PC-3 (cell line): ENCODE results near the gene CTXN1. TPM values are rescaled to one million over a fixed set of nuclear protein-coding genes. Genes with fewer than 3 reads are reported as not detected.
A peak's percentile ranks its signal among the peaks of the same experiment; 100 is the strongest.

Source experiments
- ATAC-seq: fragments of 200-7000 bp; cut with Tn5 transposase; 2 replicates; pipeline ENCODE4 v1.9.1; 2020; ENCODE audit warnings: mild to moderate bottlenecking, moderate library complexity
- BruUV-seq: library from RNA; stranded (reverse); fragments of 400-500 nt; replicated peaks from 2 replicates; lab custom pipeline; 2021; lab: Mats Ljungman, UMichigan
- CTCF ChIA-PET: fragments of 300-600 bp; sonication (Branson Sonifier 250); formaldehyde crosslinking; loops from one replicate; lab custom pipeline; 2022; ENCODE audit warnings: antibody characterized with exemption; lab: Charles Lee
- POLR2A ChIA-PET: fragments of 300-600 bp; sonication (Branson Sonifier 250); formaldehyde crosslinking; loops from one replicate; lab custom pipeline; 2022; ENCODE audit warnings: antibody characterized with exemption; ENCODE audit not compliant: unreplicated experiment; lab: Charles Lee
- DNase-seq: peaks from one replicate; pipeline ENCODE4 v3.0.0-alpha.2; 2015
- H2AFZ ChIP-seq: fragments of 300-600 bp; sonication (generic); 2 replicates; pipeline ENCODE4 v1.6.0; 2016; ENCODE audit warnings: antibody characterized with exemption, low read length
- H3F3A ChIP-seq: fragments of 300-600 bp; sonication (generic); one replicate; pipeline ENCODE4 v1.6.0; 2017; ENCODE audit warnings: antibody characterized with exemption, low read length, control low read depth, mild to moderate bottlenecking; ENCODE audit not compliant: unreplicated experiment
- H3K27ac ChIP-seq: fragments of 300-600 bp; sonication (generic); 2 replicates; pipeline ENCODE4 v1.5.1; 2016; ENCODE audit warnings: mild to moderate bottlenecking, low read length
- H3K27me3 ChIP-seq: fragments of 300-600 bp; sonication (generic); 2 replicates; pipeline ENCODE4 v1.6.1; 2016; ENCODE audit warnings: low read length, mixed read lengths
- H3K36me3 ChIP-seq: fragments of 300-600 bp; sonication (generic); 2 replicates; pipeline ENCODE4 v1.6.1; 2016; ENCODE audit warnings: low read depth, mixed run types, low read length, mixed read lengths
- H3K4me1 ChIP-seq: fragments of 300-600 bp; sonication (generic); 2 replicates; pipeline ENCODE4 v1.5.1; 2016; ENCODE audit warnings: low read length; ENCODE audit not compliant: insufficient read depth
- H3K4me2 ChIP-seq: fragments of 300-600 bp; sonication (generic); 2 replicates; pipeline ENCODE4 v1.6.0; 2016; ENCODE audit warnings: low read length
- H3K4me3 ChIP-seq: fragments of 300-600 bp; sonication (generic); 2 replicates; pipeline ENCODE4 v1.5.1; 2016; ENCODE audit warnings: mild to moderate bottlenecking, low read length, mixed read lengths
- H3K79me2 ChIP-seq: fragments of 300-600 bp; sonication (generic); 2 replicates; pipeline ENCODE4 v1.6.1; 2017; ENCODE audit warnings: low read length, mixed read lengths
- H3K9ac ChIP-seq: fragments of 300-600 bp; sonication (generic); 2 replicates; pipeline ENCODE4 v1.6.0; 2016; ENCODE audit warnings: mild to moderate bottlenecking, low read length
- H3K9me2 ChIP-seq: fragments of 300-600 bp; sonication (generic); replicated peaks from 2 replicates; pipeline ENCODE4 v1.6.1; 2016; ENCODE audit warnings: mixed run types, low read length, mixed read lengths
- H3K9me3 ChIP-seq: fragments of 300-600 bp; sonication (generic); 2 replicates; pipeline ENCODE4 v1.6.1; 2016; ENCODE audit warnings: low read length, mixed read lengths
- H4K20me1 ChIP-seq: fragments of 300-600 bp; sonication (generic); 2 replicates; pipeline ENCODE4 v1.6.1; 2016; ENCODE audit warnings: low read length, mixed read lengths
- CTCF ChIP-seq: fragments of 300-600 bp; sonication (generic); conservative IDR thresholded peaks from 2 replicates; pipeline ENCODE4 v1.5.1; 2017; ENCODE audit warnings: antibody characterized with exemption, low read depth, mild to moderate bottlenecking, low read length
- EZH2 ChIP-seq: fragments of 300-600 bp; sonication (generic); IDR thresholded peaks from one replicate; pipeline ENCODE4 v1.6.1; 2017; ENCODE audit warnings: antibody characterized with exemption, mild to moderate bottlenecking, low read length; ENCODE audit not compliant: unreplicated experiment
- EZH2phosphoT487 ChIP-seq: fragments of 300-600 bp; sonication (generic); IDR thresholded peaks from 2 replicates; pipeline ENCODE4 v1.6.1; 2018; ENCODE audit warnings: mild to moderate bottlenecking, antibody characterized with exemption, low read length, borderline replicate concordance
- intact Hi-C: fragments of 100-400 bp; cut with micrococcal nuclease; formaldehyde crosslinking; loops from 2 replicates; pipeline ENCODE4 v1.9.0; 2023
- total RNA-seq: library from RNA; depleted of rRNA; stranded (reverse); fragments of >200 nt; gene quantifications from 2 replicates; pipeline ENCODE4 v1.2.3, GENCODE V29; 2014; rRNA removed

CTXN1 gene
- total RNA-seq, 1 experiment from 2014 or later = 11.4 TPM

GRCh38 chr19:7879111-7879807, 46.7 kb downstream of the CTXN1 start:
- no peak overlapping the region for H3K9ac ChIP-seq
- H3F3A ChIP-seq = no peaks in the 10 kb centered on the region
- BruUV-seq = no TSS peak
- H3K79me2 ChIP-seq = no peaks in the 10 kb centered on the region
- H3K27ac ChIP-seq = no peak overlapping the region
- H3K27me3 ChIP-seq = no peaks in the 10 kb centered on the region
- H3K4me2 ChIP-seq = no peak overlapping the region
- no peaks in the 10 kb centered on the region for H3K9me2 ChIP-seq
- POLR2A ChIA-PET = no interaction called here
- H2AFZ ChIP-seq = no peak overlapping the region
- intact Hi-C loops = no loop called here
- no peaks in the 10 kb centered on the region for H3K36me3 ChIP-seq
- H4K20me1 ChIP-seq = no peaks in the 10 kb centered on the region
- H3K4me1 ChIP-seq = no peaks in the 10 kb centered on the region
- TF ChIP-seq EZH2phosphoT487 = no peak
- H3K4me3 ChIP-seq = no peak overlapping the region
- ATAC-seq = no peak
- DNase-seq = no peak
- CTCF ChIA-PET = no interaction called here
- no peaks in the 10 kb centered on the region for H3K9me3 ChIP-seq

GRCh38 chr19:7877249-7877836, 48.6 kb downstream of the CTXN1 start:
- no peak overlapping the region for H3K4me3 ChIP-seq
- TF ChIP-seq CTCF (no peak), EZH2phosphoT487 (no peak), EZH2 (no peak)
- H3K9me3 ChIP-seq = no peaks in the 10 kb centered on the region
- BruUV-seq = no TSS peak
- no peaks in the 10 kb centered on the region for H4K20me1 ChIP-seq
- H3K79me2 ChIP-seq = no peaks in the 10 kb centered on the region
- POLR2A ChIA-PET = no interaction called here
- CTCF ChIA-PET = no interaction called here
- no peaks in the 10 kb centered on the region for H3K9me2 ChIP-seq
- intact Hi-C loops = no loop called here
- ATAC-seq = no peak
- no peaks in the 10 kb centered on the region for H3K36me3 ChIP-seq
- no peaks in the 10 kb centered on the region for H3F3A ChIP-seq
- H3K27ac ChIP-seq = no peak overlapping the region
- H3K9ac ChIP-seq = no peak overlapping the region
- no peak overlapping the region for H3K4me2 ChIP-seq
- DNase-seq = no peak
- no peak overlapping the region for H2AFZ ChIP-seq
- H3K27me3 ChIP-seq = no peaks in the 10 kb centered on the region
- H3K4me1 ChIP-seq = peaks cover 7% of the 10 kb centered on the region; the same call in 1 of the 2 replicates

DNA sequence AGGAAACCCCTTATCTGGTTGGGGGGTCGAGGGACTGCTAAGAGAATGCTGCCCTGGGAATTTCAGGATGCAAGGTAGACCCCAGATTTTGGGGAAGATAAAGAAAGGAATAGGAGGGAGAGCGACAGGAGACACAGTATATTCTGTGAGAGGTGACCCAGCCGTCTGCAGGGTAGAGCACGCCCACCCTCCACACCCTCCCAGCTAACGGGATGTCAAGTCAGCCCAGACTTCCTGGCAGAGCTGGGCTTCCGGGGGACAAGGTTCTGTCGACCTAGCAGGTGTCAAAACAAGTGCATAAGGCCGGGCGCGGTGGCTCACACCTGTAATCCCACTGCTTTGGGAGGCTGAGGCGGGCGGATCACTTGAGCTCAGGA, 51.0 kb downstream of the CTXN1 start:
- Histone ChIP-seq H3K4me3 (peak overlapping the region; percentile 69), H3K9ac (no peak overlapping the region), H3K36me3 (no peaks in the 10 kb centered on the region), H3K9me3 (no peaks in the 10 kb centered on the region), H3F3A (peaks cover 10% of the 10 kb centered on the region), H3K27me3 (no peaks in the 10 kb centered on the region), H4K20me1 (no peaks in the 10 kb centered on the region), H2AFZ (peak overlapping the region; percentile 80), H3K4me2 (peak overlapping the region; percentile 89), H3K9me2 (no peaks in the 10 kb centered on the region), H3K79me2 (no peaks in the 10 kb centered on the region), H3K27ac (no peak overlapping the region), H3K4me1 (peaks cover 20% of the 10 kb centered on the region)
- no peak for TF ChIP-seq EZH2phosphoT487
- TF ChIP-seq CTCF = no peak
- TF ChIP-seq EZH2 = no peak
- DNase-seq = no peak
- no peak for ATAC-seq
- CTCF ChIA-PET = no interaction called here
- POLR2A ChIA-PET = interaction anchor here (0.6 kb wide), 1 partner anchor 16 kb away, joined by 5 read pairs; no protein-coding TSS in a partner anchor
- BruUV-seq = no TSS peak
- intact Hi-C loops = no loop called here

Other genes starting within 250 kb of the CTXN1 start
- not detected in 2 replicates for gene MCEMP1, start 249.0 kb downstream of the CTXN1 start, total RNA-seq
- 317 and 376 TPM in 2 replicates for gene TRAPPC5, start 245.3 kb downstream of the CTXN1 start, total RNA-seq
- gene FCER2, start 224.0 kb downstream of the CTXN1 start, total RNA-seq = not detected in 2 replicates
- not detected in 2 replicates for gene CLEC4G, start 194.0 kb downstream of the CTXN1 start, total RNA-seq
- not detected in 2 replicates for gene CD209, start 178.6 kb downstream of the CTXN1 start, total RNA-seq
- gene CLEC4M, start 162.9 kb downstream of the CTXN1 start, total RNA-seq = not detected in 2 replicates
- 29.5 and 42.4 TPM in 2 replicates for gene EVI5L, start 95.9 kb downstream of the CTXN1 start, total RNA-seq
- 2.4 and 2.5 TPM in 2 replicates for gene PRR36, start 51.7 kb downstream of the CTXN1 start, total RNA-seq
- 30.8 and 35.3 TPM in 2 replicates for gene LRRC8E, start 37.6 kb downstream of the CTXN1 start, total RNA-seq
- 39.3 and 40.5 TPM in 2 replicates for gene MAP2K7, start 22.3 kb downstream of the CTXN1 start, total RNA-seq
- gene TGFBR3L, start 11.3 kb downstream of the CTXN1 start, total RNA-seq = 10.5 and 15.5 TPM in 2 replicates
- 40.1 and 61.7 TPM in 2 replicates for gene SNAPC2, start 5.8 kb downstream of the CTXN1 start, total RNA-seq
- gene TIMM44, start 17.5 kb upstream of the CTXN1 start, total RNA-seq = 191 and 262 TPM in 2 replicates
- gene ELAVL1, start 79.5 kb upstream of the CTXN1 start, total RNA-seq = 87.2 and 111 TPM in 2 replicates
- gene CCL25, start 126.6 kb upstream of the CTXN1 start, total RNA-seq = not detected in 2 replicates
- gene FBN3, start 223.5 kb upstream of the CTXN1 start, total RNA-seq = under 0.01 TPM in 2 replicates